Activated CD4-positive, alpha-beta T cell treated with anti-CD3 and anti-CD28 coated beads, Interleukin-2, Interleukin-6, amounts not matched to agents 100 ng/mL and 50 ng/mL, durations not matched to agents 16 hours and 8 hours (primary cell): ENCODE measurements around the gene ULK4.
A peak's percentile ranks its signal among the peaks of the same experiment; 100 is the strongest.

ENCODE experiments used
- DNase-seq: peaks from one replicate; pipeline ENCODE4 v3.0.0-alpha.2; 2020

Gene ULK4

GRCh38 chr3:41204369-41204768, 757.5 kb downstream of the ULK4 start:
- no peak for DNase-seq

GRCh38 chr3:41202834-41203345, 759.0 kb downstream of the ULK4 start:
- DNase-seq, result peak; percentile 47

- DNase-seq, result no peak
Measured at GRCh38 chr3:41202075-41202833, 759.6 kb downstream of the ULK4 start.

- peak; percentile 51 for DNase-seq
Measured at GRCh38 chr3:41200669-41201021, 761.3 kb downstream of the ULK4 start.

- peak; percentile 54 for DNase-seq
Measured at GRCh38 chr3:41199866-41200668, 761.8 kb downstream of the ULK4 start.

- peak; percentile 91 for DNase-seq
Measured at GRCh38 chr3:41198950-41199865, 762.7 kb downstream of the ULK4 start, which contains the start of gene CTNNB1. TSS of gene CTNNB1 (plus strand) at chr3:41199505. CDS start at chr3:41224069, 24,564 bp downstream.

GRCh38 chr3:41198526-41198925, 763.4 kb downstream of the ULK4 start:
- peak; percentile 5 for DNase-seq

- no peak for DNase-seq
Measured at GRCh38 chr3:41198046-41198445, 763.9 kb downstream of the ULK4 start.
